Mesenteric fat pad (tissue), 1 donor: ENCODE data around the gene HHATL. TPM values are rescaled to one million over a fixed set of nuclear protein-coding genes. Genes with fewer than 3 reads are reported as not detected.

Source experiments
- DNase-seq: peaks from one replicate; pipeline ENCODE4 v3.0.0-alpha.2; 2020; ENCODE audit warnings: low spot score
- total RNA-seq: library from RNA; stranded (reverse); fragmentation: NEBNext Ultra II Directional; extraction: Animal tissue kit (Norgen Biotek cat#: 25700); gene quantifications from one replicate; pipeline ENCODE4 v1.2.1, GENCODE V29; 2021
- donor health status: DM: yes; HTN: yes; CAD: no.

HHATL gene
- total RNA-seq, 1 donor from 2014 or later: 0.48 TPM

- DNase-seq: no peak
Measured at GRCh38 chr3:42654331-42655201, 48.0 kb downstream of the HHATL start.

DNA sequence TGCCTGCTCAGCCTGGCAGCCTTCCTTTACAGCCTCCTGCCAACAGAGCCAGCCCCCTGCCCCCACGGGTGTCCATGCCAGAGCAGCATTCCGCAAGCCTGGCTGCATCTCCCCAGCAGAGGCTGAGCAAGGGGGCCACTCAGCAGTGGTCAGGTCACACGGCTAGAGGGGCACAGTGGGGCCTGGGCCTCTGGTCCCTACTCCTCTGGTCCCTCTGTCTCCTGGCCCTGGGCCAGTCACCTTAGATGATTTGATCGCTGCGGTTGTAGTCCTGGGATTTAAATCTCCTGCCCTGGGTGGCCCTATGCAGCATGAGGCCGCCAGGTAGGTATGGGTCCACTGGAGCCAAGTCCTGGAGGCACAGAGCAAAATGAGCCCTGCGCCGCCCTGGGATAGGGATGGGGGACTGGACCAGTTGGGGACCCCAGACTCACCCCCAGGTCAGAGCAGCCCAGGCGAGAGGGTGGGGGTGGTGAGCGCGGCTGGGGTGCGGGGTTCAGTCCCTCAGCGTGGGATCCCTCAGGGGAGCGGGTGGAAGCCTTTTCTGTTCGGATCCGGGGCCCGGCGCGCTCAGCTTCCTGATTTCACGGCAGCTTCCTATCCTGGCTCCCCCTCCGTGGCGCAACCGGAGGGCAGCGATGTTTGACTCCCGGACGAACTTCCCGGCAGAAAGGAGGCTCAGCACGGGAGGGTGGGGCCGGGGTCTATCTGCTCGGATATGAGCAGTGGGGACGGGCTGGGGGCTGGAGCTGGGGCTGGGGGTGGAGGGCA lies 48.9 kb downstream of the HHATL start, which contains the start of gene ZBTB47:
ZBTB47 (plus strand) TSS at position 138 of the 771 bp plus-strand sequence. CDS start 4,659 bp downstream, outside the sequence.
- no peak for DNase-seq

DNA sequence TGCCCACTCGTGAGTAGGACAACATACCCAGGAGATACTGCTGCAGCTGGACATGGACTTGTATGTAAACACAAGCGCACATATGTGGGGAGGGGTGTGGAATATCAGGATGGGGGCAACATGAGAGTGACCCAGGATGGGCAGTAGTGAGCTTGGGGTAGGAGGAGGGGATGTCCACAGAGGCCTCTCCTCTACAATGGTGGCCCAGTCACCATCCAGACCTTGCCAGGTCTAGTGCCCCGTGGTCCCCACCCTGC lies 49.4 kb downstream of the HHATL start:
- no peak for DNase-seq

GRCh38 chr3:42652611-42653302 lies 49.8 kb downstream of the HHATL start:
- no peak for DNase-seq

GRCh38 chr3:42652251-42652610 lies 50.4 kb downstream of the HHATL start:
- no peak for DNase-seq

DNA sequence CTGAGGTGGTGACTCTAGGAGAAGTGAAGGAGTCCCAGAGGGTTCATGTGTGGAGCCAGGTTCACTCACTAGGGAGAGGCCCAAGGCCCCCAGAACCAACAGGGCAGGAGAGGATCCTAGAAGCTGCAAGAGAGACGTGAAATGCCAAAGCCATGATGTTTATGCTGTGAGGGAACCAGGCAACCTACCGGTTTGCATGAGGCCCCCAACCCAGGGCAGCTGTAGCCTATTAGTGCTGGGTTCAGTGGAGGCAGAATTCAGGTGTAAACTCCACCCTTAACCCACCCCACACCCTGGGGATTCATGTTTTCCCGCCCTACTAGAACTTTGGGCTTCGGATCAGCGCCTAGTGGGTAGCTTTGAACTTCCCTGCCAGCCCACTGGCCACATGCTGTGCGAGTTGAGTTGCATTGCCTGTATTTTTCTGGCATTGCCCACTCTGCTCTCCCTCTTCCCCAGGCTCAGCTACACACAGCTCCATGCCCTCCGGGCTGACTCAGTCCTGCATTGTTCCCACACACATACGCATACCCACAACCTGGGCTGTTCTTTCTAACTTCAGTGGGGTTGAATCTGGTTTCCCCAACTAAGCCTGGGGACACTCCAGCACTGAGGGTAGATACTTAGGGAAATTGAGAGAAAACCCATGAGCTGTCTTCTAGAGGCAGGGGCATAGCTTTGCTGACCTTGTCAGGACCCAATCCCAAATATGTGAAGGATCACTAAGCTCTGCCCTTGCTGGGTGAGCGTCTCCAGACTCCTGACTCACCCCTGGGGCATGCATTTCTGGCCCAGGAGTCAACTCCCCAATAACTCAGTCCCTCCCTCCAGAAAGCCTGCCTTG lies 51.1 kb downstream of the HHATL start:
- DNase-seq: no peak

DNA sequence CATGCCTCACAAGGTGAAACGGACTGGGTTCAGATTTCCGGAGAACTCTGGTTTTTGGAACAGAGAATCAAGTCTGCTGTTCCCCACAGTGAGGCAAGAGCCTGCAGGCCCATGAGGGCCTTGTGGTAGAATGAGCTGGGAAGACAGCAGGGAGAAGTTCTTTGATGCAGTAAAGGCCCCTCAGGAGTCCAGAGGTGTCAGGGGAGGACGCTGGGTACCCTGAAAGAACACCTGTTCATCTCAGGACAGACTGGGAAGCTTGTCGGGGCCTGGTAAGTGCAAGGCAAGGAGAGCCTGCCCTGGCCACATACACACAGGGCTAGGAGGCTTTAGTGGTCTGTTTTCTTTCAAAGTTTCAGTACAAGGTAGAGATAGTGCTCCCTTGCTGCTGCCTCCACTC lies 52.8 kb downstream of the HHATL start:
- no peak for DNase-seq

DNA sequence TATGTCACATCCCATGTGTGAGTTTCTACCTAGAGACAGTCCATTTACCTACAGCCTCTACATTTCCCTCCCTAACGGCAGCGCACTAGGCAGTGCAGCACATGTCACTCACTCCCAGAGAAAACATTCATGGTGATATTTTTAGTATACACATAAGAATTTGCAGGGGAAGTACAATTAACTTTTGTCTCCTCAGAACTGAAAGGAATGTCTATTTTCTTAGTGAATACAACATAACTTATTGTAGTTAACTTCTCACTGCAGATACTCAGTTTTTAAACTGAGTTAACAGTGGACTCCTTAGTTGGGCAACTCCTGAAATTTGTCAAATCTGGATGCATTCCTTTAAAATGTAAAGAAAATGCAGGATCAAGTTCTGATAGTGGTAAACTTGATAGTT lies 53.6 kb downstream of the HHATL start:
- no peak for DNase-seq

GRCh38 chr3:42647821-42648459 lies 54.7 kb downstream of the HHATL start:
- no peak for DNase-seq

Other genes with a start within 250 kb of the HHATL start
- gene VIPR1, start 200.2 kb downstream of the HHATL start, total RNA-seq: 2.4 TPM
- gene SEC22C, start 120.8 kb downstream of the HHATL start, total RNA-seq: 44.7 TPM
- gene SS18L2, start 111.9 kb downstream of the HHATL start, total RNA-seq: 23.3 TPM
- gene NKTR, start 102.1 kb downstream of the HHATL start, total RNA-seq: 80.6 TPM
- gene ZBTB47, start 49.1 kb downstream of the HHATL start, total RNA-seq: 58.2 TPM
- not detected for gene KLHL40, start 17.3 kb downstream of the HHATL start, total RNA-seq
- 1.3 TPM for gene CCDC13, start 70.5 kb upstream of the HHATL start, total RNA-seq
- gene HIGD1A, start 101.7 kb upstream of the HHATL start, total RNA-seq: 97.4 TPM
- gene ACKR2, start 106.6 kb upstream of the HHATL start, total RNA-seq: 5.6 TPM
- not detected for gene CYP8B1, start 173.1 kb upstream of the HHATL start, total RNA-seq
- gene ZNF662, start 203.3 kb upstream of the HHATL start, total RNA-seq: 5.7 TPM